ENCODE measurements around the gene NMUR1. TPM values are rescaled to one million over a fixed set of nuclear protein-coding genes. Genes with fewer than 3 reads are reported as not detected.

NMUR1 gene
- total and polyA plus RNA-seq, 7 donors: 0.03 to 0.10 (median 0.06) TPM; not detected in 1

GRCh38 chr2:231512222-231512621 lies 18.0 kb downstream of the NMUR1 start:
- H3K9me3 ChIP-seq: no peaks in the 10 kb centered on the region
- no peak overlapping the region for H3K4me3 ChIP-seq
- 58 to 70% (median 61%) methylated on average over 5 of the region's 5 CpGs for WGBS, 3 donors
- no peak for DNase-seq
- TF ChIP-seq CTCF (IDR thresholded peaks at IDR 0.05): no peak
- peaks cover 0 to 12% of the 10 kb centered on the region in 2 donors for H3K36me3 ChIP-seq (ENCODE audit: insufficient read depth in 1 of 2, low read depth in 1 of 2)
- ATAC-seq: no peak
- H3K4me1 ChIP-seq: peaks cover 20% of the 10 kb centered on the region
- intact Hi-C loops (cut with DNase I): loop anchor here in 1 of 2 donors (5.0 kb wide), 1 partner anchor 45 kb away; no protein-coding TSS in a partner anchor
- H3K27ac ChIP-seq: peak overlapping the region; percentile 97
- H3K27me3 ChIP-seq (ENCODE audit: insufficient read depth in 3 of 3, low read length in 2 of 3): no peaks in the 10 kb centered on the region

GRCh38 chr2:231503766-231504165 lies 26.5 kb downstream of the NMUR1 start:
- Histone ChIP-seq H3K4me1 (no peaks in the 10 kb centered on the region), H3K27ac (no peak overlapping the region), H3K4me3 (no peak overlapping the region), H3K36me3 (ENCODE audit: insufficient read depth in 1 of 2, low read depth in 1 of 2) (peaks cover 2 to 61% of the 10 kb centered on the region in 2 donors), H3K27me3 (ENCODE audit: insufficient read depth in 3 of 3, low read length in 2 of 3) (no peaks in the 10 kb centered on the region), H3K9me3 (no peaks in the 10 kb centered on the region)
- no peak for ATAC-seq
- DNase-seq: no peak
- TF ChIP-seq CTCF (IDR thresholded peaks at IDR 0.05): no peak
- WGBS, 3 donors: 90 to 95% (median 93%) methylated on average over 3 of the region's 3 CpGs
- intact Hi-C loops (cut with DNase I): no loop called here

GRCh38 chr2:231502596-231502995 lies 27.6 kb downstream of the NMUR1 start:
- DNase-seq: no peak
- H3K4me1 ChIP-seq: no peaks in the 10 kb centered on the region
- H3K36me3 ChIP-seq (ENCODE audit: insufficient read depth in 1 of 2, low read depth in 1 of 2): peaks cover 2 to 54% of the 10 kb centered on the region in 2 donors
- no peaks in the 10 kb centered on the region for H3K9me3 ChIP-seq
- H3K27ac ChIP-seq: no peak overlapping the region
- TF ChIP-seq CTCF (IDR thresholded peaks at IDR 0.05): no peak
- intact Hi-C loops (cut with DNase I): no loop called here
- H3K27me3 ChIP-seq (ENCODE audit: insufficient read depth in 3 of 3, low read length in 2 of 3): no peaks in the 10 kb centered on the region
- ATAC-seq: no peak
- H3K4me3 ChIP-seq: no peak overlapping the region

GRCh38 chr2:231497651-231498050 lies 32.6 kb downstream of the NMUR1 start:
- no peak overlapping the region for H3K4me3 ChIP-seq
- intact Hi-C loops (cut with DNase I): no loop called here
- H3K36me3 ChIP-seq (ENCODE audit: insufficient read depth in 1 of 2, low read depth in 1 of 2): peaks cover 0 to 11% of the 10 kb centered on the region in 2 donors
- no peak for TF ChIP-seq CTCF (IDR thresholded peaks at IDR 0.05)
- ATAC-seq (no peak), DNase-seq (no peak)
- no peaks in the 10 kb centered on the region for H3K4me1 ChIP-seq
- H3K27me3 ChIP-seq (ENCODE audit: insufficient read depth in 3 of 3, low read length in 2 of 3): no peaks in the 10 kb centered on the region
- no peaks in the 10 kb centered on the region for H3K9me3 ChIP-seq
- H3K27ac ChIP-seq: no peak overlapping the region
- 86 to 89% (median 86%) methylated on average over 1 of the region's 1 CpG for WGBS, 3 donors

- 66 to 86% (median 81%) methylated on average over 3 of the region's 3 CpGs for WGBS, 3 donors
- no peaks in the 10 kb centered on the region for H3K36me3 ChIP-seq (ENCODE audit: insufficient read depth in 1 of 2, low read depth in 1 of 2)
- no peak overlapping the region for H3K4me3 ChIP-seq
- TF ChIP-seq CTCF (IDR thresholded peaks at IDR 0.05): no peak
- DNase-seq (no peak), ATAC-seq (no peak)
- no peaks in the 10 kb centered on the region for H3K4me1 ChIP-seq
- no peaks in the 10 kb centered on the region for H3K9me3 ChIP-seq
- intact Hi-C loops (cut with DNase I): no loop called here
- H3K27me3 ChIP-seq (ENCODE audit: insufficient read depth in 3 of 3, low read length in 2 of 3): no peaks in the 10 kb centered on the region
- no peak overlapping the region for H3K27ac ChIP-seq
Observed at GRCh38 chr2:231494669-231495068, 35.6 kb downstream of the NMUR1 start.
